ENCODE results near the gene KMT2E. TPM values are rescaled to one million over a fixed set of nuclear protein-coding genes. Genes with fewer than 3 reads are reported as not detected.
A peak's percentile ranks its signal among the peaks of the same experiment; 100 is the strongest.

Gene KMT2E
- total RNA-seq, 2 experiments from 2014 or later, result 295 to 296 TPM

DNA sequence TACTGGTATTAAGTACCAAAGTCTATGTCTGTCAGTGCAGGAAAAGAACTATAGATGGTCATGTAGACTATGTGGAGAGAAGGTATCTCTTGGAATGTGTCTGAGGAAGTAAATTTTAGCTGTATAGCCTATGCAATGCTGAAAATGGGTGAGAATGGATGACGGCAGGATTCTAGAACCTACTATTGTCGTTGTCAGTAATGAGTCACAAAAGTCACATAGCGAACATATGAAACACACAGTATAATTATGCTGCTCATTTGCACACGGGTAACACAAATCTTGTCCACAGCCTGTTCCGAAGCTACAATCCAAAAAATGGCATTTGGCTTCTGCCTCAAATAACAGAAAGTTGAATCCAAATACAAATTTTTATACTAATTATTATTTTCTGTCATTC, 33.6 kb upstream of the KMT2E start:
- Histone ChIP-seq H3K36me3 (ENCODE audit: insufficient read depth, low read length) (no peaks in the 10 kb centered on the region), H3K27ac (ENCODE audit: low read depth in 1 of 2, low read length in 2 of 2) (no peak overlapping the region), H3K4me3 (ENCODE audit: low read length) (no peak overlapping the region), H3K27me3 (ENCODE audit: control insufficient read depth in 1 of 2, insufficient read depth in 2 of 2, low read length in 2 of 2) (no peaks in the 10 kb centered on the region), H3K4me1 (ENCODE audit: insufficient read depth, low read length) (peaks cover 18% of the 10 kb centered on the region), H3K9me3 (ENCODE audit: control insufficient read depth in 1 of 2, insufficient read depth in 1 of 2, low read length in 2 of 2) (no peaks in the 10 kb centered on the region)
- CTCF ChIA-PET, result interaction anchor here (0.8 to 5.9 kb wide), 17 partner anchors 17 to 100 kb away, joined by 3 to 159 read pairs (median 8); partner anchors contain the start of gene KMT2E
- Mint-ChIP-seq H3K9me3 (no peaks in the 10 kb centered on the region), H3K27ac (no peak overlapping the region), H3K4me3 (no peak overlapping the region), H3K36me3 (ENCODE audit: low read depth) (peaks cover 19% of the 10 kb centered on the region), H3K27me3 (no peaks in the 10 kb centered on the region), H3K4me1 (ENCODE audit: low read depth) (peaks cover 46% of the 10 kb centered on the region)
- POLR2A ChIA-PET, result interaction anchor here (1.1 to 10.9 kb wide), 9 partner anchors 33 to 1132 kb away, joined by 3 to 560 read pairs (median 8); partner anchors contain the start of genes KMT2E and SYPL1
- TF ChIP-seq, protein P1, sequence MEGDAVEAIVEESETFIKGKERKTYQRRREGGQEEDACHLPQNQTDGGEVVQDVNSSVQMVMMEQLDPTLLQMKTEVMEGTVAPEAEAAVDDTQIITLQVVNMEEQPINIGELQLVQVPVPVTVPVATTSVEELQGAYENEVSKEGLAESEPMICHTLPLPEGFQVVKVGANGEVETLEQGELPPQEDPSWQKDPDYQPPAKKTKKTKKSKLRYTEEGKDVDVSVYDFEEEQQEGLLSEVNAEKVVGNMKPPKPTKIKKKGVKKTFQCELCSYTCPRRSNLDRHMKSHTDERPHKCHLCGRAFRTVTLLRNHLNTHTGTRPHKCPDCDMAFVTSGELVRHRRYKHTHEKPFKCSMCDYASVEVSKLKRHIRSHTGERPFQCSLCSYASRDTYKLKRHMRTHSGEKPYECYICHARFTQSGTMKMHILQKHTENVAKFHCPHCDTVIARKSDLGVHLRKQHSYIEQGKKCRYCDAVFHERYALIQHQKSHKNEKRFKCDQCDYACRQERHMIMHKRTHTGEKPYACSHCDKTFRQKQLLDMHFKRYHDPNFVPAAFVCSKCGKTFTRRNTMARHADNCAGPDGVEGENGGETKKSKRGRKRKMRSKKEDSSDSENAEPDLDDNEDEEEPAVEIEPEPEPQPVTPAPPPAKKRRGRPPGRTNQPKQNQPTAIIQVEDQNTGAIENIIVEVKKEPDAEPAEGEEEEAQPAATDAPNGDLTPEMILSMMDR (IDR thresholded peaks at IDR 0.05), result no peak
- DNase-seq (no peak), ATAC-seq (ENCODE audit: poor library complexity) (no peak)
- intact Hi-C loops (cut with DNase I, micrococcal nuclease), result loop anchor here (1.0 to 5.0 kb wide), 5 partner anchors 36 to 357 kb away; no protein-coding TSS in a partner anchor

- ChIA-PET CTCF (interaction anchor here (0.8 to 5.9 kb wide), 23 partner anchors 9 to 99 kb away, joined by 3 to 159 read pairs (median 5); partner anchors contain the start of gene KMT2E), POLR2A (interaction anchor here (0.7 to 10.9 kb wide), 17 partner anchors 10 to 1131 kb away, joined by 3 to 560 read pairs (median 4); partner anchors contain the start of genes KMT2E, RINT1 and SYPL1)
- no peaks in the 10 kb centered on the region for H3K9me3 Mint-ChIP-seq
- peaks cover 18% of the 10 kb centered on the region for H3K4me1 ChIP-seq (ENCODE audit: insufficient read depth, low read length)
- DNase-seq, result peak in 3 of 14 experiments; percentile 77 to 80 (median 79)
- ATAC-seq (ENCODE audit: poor library complexity), result peak; percentile 12
- no peaks in the 10 kb centered on the region for H3K27me3 ChIP-seq (ENCODE audit: control insufficient read depth in 1 of 2, insufficient read depth in 2 of 2, low read length in 2 of 2)
- H3K27ac Mint-ChIP-seq, result peak overlapping the region; percentile 99
- peak overlapping the region; percentile 81 for H3K4me3 Mint-ChIP-seq
- no peak overlapping the region for H3K4me3 ChIP-seq (ENCODE audit: low read length)
- peaks cover 52% of the 10 kb centered on the region for H3K4me1 Mint-ChIP-seq (ENCODE audit: low read depth)
- no peak overlapping the region for H3K27ac ChIP-seq (ENCODE audit: low read depth in 1 of 2, low read length in 2 of 2)
- H3K27me3 Mint-ChIP-seq, result no peaks in the 10 kb centered on the region
- no peaks in the 10 kb centered on the region for H3K36me3 ChIP-seq (ENCODE audit: insufficient read depth, low read length)
- no peaks in the 10 kb centered on the region for H3K9me3 ChIP-seq (ENCODE audit: control insufficient read depth in 1 of 2, insufficient read depth in 1 of 2, low read length in 2 of 2)
- TF ChIP-seq, protein P1 (IDR thresholded peaks at IDR 0.05), result peak; percentile 82
- H3K36me3 Mint-ChIP-seq (ENCODE audit: low read depth), result peaks cover 19% of the 10 kb centered on the region
- intact Hi-C loops (cut with DNase I, micrococcal nuclease), result loop anchor here (1.0 to 5.0 kb wide), 8 partner anchors 36 to 448 kb away; no protein-coding TSS in a partner anchor
Observed at GRCh38 chr7:104980841-104981671, 32.9 kb upstream of the KMT2E start.

- Histone ChIP-seq H3K36me3 (ENCODE audit: insufficient read depth, low read length) (peaks cover 4% of the 10 kb centered on the region), H3K4me3 (ENCODE audit: low read length) (no peak overlapping the region), H3K9me3 (ENCODE audit: control insufficient read depth in 1 of 2, insufficient read depth in 1 of 2, low read length in 2 of 2) (no peaks in the 10 kb centered on the region), H3K27me3 (ENCODE audit: control insufficient read depth in 1 of 2, insufficient read depth in 2 of 2, low read length in 2 of 2) (no peaks in the 10 kb centered on the region), H3K4me1 (ENCODE audit: insufficient read depth, low read length) (peaks cover 21% of the 10 kb centered on the region), H3K27ac (ENCODE audit: low read depth in 1 of 2, low read length in 2 of 2) (no peak overlapping the region)
- intact Hi-C loops (cut with DNase I, micrococcal nuclease), result loop anchor here (1.0 to 5.0 kb wide), 8 partner anchors 37 to 503 kb away; no protein-coding TSS in a partner anchor
- H3K27me3 Mint-ChIP-seq, result no peaks in the 10 kb centered on the region
- ChIA-PET POLR2A (interaction anchor here (0.7 to 10.9 kb wide), 16 partner anchors 11 to 1131 kb away, joined by 3 to 560 read pairs (median 4); partner anchors contain the start of genes KMT2E, RINT1 and SYPL1), CTCF (interaction anchor here (1.0 to 5.9 kb wide), 22 partner anchors 9 to 99 kb away, joined by 3 to 159 read pairs (median 6); partner anchors contain the start of gene KMT2E)
- ATAC-seq (ENCODE audit: poor library complexity) (no peak), DNase-seq (no peak)
- peak overlapping the region; percentile 81 for H3K4me3 Mint-ChIP-seq
- peaks cover 57% of the 10 kb centered on the region for H3K4me1 Mint-ChIP-seq (ENCODE audit: low read depth)
- H3K27ac Mint-ChIP-seq, result peak overlapping the region; percentile 99
- H3K9me3 Mint-ChIP-seq, result no peaks in the 10 kb centered on the region
- TF ChIP-seq, protein P1 (IDR thresholded peaks at IDR 0.05), result no peak
- peaks cover 19% of the 10 kb centered on the region for H3K36me3 Mint-ChIP-seq (ENCODE audit: low read depth)
Observed at GRCh38 chr7:104981672-104982037, 32.4 kb upstream of the KMT2E start.
